ENCODE results near the gene KIFBP.
A peak's percentile ranks its signal among the peaks of the same experiment; 100 is the strongest.

The KIFBP gene

DNA sequence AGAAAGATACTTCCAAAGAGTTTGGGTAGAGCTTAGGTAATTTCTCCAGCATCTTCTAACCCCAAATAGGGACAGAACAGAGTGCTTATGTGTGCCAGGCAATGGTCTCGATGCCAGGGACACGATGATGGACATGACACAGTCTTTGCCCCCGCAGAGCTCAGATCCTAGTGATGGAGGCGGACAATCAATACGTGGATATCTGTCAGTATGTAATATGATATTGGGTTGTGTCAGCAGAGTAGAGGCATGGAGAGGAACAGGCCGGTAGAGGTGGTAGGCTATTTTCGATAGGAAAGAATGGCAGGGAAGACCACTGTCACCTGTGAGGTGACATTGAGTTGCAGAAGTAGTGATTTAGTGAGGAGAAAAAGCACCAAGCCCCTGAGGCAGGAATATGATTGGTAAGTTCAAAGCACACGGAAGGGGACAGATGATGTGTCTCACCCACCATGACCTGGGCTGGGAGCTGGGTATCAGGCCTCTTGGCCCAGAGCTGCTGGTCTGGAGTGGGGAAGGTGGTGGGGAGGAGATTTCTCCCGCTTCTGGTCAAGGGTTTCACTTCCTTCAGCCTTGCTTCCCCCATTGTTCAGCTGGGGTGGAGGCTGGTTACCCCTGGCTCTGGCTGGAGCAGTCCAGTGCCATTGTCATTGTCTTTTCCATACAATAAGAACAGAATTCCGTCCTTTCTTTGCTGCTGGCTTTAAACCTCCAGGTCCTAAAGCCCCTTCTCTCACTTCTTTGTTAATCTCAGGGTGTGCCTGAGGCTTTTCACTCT lies 63.3 kb downstream of the KIFBP start:
- DNase-seq (ENCODE audit: low read depth): no peak

DNA sequence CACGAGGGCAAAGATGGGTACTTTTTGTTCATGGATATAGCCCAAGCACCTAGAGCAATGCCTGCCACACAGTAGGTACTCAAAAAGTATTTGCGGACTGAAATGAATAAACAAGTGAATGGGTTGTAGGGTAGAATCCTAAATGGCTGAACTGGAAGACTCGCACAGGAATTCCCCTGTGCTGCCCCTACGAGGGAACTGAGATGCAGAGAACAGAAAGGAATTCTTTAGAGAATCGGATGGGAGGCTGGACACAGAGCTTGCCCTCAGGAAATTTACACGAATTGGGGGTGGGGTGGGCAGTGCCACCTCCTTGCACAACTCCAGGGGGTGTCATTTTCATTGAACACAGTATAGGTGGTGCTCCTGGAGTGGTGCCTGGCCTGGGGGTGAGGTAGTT lies 64.1 kb downstream of the KIFBP start:
- no peak for DNase-seq (ENCODE audit: low read depth)

DNA sequence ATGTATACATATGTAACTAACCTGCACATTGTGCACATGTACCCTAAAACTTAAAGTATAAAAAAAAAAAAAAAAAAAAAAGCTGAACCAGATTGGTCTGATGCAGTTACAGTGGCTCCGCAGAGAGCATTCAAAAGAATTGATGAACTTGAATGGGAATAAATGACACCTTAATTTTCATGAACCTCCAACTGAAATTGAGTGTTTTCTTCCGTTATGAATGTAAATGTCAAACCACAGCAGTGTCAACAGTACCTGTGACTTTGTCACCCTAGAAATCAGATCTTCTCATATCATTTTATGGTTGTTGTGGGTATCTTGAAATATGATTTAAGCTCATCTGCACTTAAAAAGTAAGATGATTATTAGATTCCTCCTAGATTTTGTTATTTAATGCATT lies 66.6 kb downstream of the KIFBP start:
- DNase-seq (ENCODE audit: low read depth): no peak

DNA sequence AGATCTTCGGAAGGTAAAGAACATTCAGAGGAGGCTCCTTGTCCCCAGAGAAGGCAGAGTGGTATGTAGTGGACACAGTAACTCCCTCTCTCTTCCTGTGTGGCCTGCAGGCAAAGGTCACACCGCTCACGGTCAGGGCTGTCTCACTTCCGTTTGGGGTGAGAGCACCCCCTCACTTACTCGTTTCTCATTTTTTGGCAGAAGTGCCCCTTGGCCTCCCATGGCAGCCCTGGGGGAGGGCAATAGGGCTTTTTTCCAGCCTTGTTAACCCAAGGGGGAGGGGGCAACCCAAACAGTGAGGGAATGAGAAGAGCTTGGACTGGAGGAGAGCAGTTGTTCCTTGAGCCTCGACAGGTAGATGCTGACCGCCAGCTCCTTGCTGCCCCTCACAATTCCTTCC lies 67.5 kb downstream of the KIFBP start:
- no peak for DNase-seq (ENCODE audit: low read depth)

DNA sequence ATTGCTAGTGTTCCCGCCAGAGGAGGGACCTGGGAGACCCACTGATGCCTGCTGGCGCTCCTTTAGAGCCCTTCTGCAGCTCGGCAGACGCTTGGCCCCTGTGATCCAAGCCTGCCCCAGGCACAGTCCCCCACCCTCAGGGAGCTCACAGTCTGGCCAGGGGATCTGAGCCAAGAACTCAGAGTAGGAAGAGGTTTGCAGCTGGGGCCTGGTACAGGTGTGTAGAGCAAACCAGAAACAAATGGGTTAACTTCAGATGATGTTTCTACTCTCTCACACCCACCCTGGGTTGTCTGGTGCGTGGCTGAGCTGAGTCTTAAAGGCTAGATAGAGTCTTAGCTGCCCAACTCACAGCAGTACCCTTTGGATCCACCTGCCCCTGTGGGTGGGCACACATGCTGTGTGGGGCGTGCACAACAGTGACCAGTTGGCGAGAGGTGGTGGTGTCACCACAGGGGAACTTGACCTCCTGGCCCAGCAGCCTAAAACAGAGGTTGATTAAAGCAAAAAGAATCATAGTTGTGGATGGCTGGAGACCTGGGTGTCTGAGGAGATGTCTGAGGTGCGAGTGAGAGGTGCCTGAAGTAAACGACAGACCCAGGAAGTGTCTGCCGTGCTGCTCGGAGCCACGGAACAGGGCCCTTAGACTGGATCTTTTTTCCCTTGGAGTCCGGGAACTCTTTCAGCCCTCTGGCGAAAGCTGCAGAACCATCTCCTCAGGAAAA lies 68.1 kb downstream of the KIFBP start:
- DNase-seq (ENCODE audit: low read depth): no peak

DNA sequence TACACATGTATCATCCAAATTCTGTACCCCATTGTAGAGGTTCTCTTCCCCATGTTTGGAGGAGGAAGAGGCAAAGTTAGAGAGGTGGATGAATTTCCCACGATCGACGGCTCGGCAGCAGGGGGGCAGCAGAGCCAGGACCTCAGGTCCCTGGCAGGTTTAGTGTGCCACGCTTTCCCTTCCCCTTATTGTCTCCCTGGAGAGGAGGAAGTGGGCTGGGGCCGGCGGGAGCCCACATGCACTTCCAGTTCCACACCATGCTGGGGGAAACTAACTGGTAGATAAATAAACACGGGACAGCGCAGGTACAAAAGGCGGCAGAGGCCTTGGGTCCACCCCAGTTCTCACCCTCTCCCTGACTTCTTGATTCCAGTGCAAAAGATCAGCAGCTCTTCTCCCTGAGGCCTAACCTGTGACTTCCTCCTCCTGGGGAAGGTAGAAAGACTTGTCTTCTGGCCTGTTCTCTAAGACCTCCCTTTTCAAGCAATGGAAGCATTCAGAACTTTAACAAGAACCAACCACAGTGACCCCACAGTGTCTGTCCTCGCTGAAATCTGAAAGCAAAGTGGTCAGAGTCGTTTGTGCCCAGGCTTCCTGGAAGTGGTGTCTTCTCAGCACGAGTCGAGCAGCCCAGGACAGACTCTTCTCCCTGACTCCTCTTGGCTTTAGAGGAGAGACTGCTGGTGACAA lies 68.8 kb downstream of the KIFBP start:
- no peak for DNase-seq (ENCODE audit: low read depth)

DNA sequence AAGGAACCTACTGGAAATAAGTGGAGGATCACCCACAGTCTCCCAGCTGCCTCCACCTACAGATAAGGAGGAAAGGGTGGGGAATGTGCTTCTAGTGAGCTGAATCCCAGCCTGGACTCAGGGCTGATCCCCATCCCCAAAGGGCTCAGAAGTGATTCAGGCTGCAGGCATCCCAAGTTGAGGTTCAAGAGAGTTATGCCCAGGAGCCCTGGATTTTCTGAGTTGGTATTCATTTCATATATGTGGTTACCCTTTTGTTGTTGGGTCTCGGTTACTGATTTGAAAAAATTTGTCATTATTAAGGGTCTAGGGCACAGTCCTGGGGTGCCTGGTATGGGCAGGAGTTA lies 69.3 kb downstream of the KIFBP start:
- no peak for DNase-seq (ENCODE audit: low read depth)

DNA sequence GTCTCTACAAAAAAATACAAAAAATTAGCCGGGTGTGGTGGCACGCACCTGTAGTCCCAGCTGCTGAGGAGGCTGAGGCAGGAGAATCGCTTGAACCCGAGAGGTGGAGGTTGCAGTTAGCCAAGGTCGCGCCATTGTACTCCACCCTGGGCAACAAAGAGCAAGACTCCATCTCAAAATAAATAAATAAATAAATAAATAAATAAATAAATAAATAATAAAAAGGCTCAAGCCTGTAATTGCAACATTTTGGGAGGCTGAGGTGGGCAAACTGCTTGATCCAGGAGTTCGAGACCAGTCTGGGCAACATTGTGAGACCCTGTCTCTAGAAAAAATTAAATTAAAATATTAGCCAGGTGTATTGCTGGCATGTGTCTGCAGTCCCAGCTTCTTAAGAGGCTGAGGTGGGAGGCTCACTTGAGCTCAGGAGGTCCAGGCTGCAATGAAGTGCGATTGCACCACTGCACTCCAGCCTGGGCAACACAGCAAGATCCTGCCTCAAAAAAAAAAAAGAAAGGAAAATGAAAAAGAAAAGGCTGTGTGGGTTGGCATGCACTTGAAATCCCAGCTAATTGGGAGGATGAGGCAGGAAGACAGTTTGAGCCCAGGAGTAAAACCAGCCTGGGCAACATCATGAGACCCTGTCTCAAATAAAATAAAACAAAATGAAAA lies 71.7 kb downstream of the KIFBP start:
- DNase-seq (ENCODE audit: low read depth): no peak

DNA sequence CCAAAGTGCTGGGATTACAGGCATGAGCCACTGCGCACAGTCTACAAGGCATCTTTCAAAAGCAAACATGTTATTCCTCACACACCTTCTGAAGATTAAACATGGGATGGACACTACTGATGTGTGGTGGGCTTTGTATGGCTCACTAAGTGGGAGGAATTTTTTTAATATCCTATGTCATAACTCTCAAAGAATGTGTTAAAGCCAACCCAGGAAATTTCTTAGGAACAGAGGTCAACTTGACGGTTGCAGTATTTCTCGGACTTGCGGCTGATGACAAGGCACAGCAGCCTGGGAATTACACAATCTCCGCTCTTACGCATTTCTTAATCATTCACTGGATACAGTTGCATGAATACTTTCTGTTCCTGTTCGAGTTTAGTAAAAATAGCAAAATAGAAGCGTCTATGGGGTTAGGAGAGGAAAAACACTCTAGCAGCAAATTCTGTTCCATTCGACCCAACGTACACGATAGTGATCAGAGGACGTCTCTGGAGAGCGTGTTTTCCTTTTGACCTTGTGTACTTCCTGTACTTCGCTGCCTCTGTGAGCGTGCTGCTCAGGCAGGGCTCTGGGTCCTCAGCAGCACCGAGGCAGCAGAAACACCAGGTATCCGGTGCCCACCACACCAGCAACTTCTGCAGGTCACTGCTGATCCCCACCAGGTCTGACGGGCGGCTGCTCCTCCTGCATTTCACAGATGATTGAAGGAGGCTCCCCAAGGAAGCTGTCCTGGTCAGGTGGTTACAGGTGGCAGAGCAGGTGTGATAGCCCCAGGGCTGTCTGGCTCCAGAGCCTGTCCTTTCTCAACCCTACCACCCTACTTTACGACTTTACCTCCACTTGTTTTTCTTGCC lies 72.9 kb downstream of the KIFBP start:
- peak; percentile 97 for DNase-seq (ENCODE audit: low read depth)

DNA sequence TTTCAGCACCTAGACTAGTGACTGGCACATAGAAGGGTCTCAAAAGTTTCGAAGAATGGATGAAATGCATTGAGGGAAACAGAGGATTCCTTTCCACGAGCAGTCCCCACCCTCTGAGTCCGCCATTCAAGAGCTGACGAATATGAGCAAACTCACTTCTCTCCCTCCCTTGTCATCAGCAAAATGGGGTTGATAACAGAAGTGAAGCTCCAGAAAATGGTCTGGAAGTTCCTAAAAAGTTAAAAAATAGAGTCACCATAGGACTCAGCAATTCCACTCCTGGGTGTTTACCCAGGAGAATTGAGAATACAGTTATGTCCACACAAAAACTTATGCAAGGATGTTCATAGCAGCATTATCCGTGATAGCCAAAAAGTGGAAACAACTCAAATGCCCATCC lies 74.3 kb downstream of the KIFBP start:
- no peak for DNase-seq (ENCODE audit: low read depth)

DNA sequence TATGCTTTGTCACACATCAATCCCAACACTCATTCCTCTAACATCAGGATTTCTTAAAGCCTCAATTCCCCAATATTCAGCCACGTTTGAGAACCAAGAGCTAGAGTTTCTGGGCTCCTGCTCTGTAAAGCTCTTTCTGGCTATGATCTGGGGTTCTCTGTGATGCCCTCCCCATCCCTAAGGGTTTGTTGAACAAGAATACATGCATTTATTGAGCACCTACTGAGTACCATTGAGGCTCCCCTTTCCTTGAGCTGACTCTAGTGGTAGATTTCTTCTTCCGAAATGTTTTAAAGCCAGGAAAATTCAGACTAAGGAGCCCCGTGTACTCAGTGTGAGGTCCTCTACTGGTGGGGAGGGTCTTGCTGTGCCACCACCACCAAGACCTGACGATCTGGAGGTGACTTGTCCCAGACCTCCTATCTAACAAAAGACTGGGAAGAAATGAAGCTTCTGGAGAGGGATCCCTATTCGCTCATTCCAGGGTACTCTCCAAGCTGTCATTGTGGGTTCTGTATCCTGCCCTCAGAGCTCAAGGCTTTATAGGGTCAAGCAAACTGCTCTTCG lies 76.2 kb downstream of the KIFBP start:
- no peak for DNase-seq (ENCODE audit: low read depth)

DNA sequence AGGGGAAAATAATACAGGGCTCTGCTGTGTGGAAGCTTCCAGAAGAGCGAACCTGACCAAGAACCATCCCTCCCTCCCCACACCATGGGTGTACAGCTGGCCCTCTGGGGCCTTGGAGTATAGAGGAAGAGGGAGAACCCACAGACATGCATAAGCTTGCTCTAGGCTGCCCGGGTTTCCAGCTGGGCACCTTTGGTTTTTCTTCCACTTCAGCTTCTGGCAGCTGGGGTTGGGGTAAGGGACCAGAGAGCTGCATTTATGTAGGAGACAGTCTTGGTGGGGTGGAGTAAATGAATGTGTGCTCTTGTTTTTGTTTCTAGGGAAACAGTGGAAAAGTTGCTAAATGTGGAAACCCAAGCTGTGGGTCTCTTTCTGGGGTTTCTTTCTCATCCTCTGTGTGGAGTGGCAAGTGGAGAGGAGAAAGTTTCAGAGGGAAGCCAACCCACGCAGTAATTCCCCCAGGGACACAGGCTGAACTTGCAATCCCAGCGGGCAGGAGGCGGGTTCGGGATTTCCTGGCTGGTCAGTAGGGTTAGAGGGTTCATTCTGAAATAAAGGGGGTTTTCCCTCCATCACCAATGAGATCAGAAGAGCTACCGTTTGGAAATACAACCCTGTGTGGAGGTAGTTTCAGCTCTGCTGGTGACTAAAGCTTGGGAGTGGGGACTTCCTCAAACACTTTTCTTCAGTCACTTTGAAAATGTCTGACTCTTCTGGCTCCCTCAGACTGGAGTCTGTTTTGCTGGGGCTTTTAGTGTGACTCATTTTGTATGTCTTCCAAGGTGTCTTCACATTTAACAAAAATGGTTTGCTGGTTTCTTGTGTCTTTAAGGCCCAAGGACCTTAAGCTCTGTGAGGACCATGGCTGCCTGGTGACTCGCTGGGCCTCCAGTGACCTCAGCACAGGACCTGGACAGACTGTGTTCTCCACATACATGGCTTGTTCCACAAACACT lies 77.1 kb downstream of the KIFBP start:
- peak; percentile 55 for DNase-seq (ENCODE audit: low read depth)
